Peyer's patch (tissue), 4 donors: ENCODE measurements around the gene ARHGAP24.

Experiments
- CTCF ChIP-seq, 6 experiments: fragments of 450-650 bp in 4 of 6; fragments of 200-600 bp in 2 of 6; sonication (generic) in 1 of 6; IDR thresholded peaks; one replicate each; pipeline ENCODE4 v1.5.1; 2017 to 2019; ENCODE audit warnings: antibody characterized with exemption in 6 of 6, mild to moderate bottlenecking in 3 of 6, moderate library complexity in 1 of 6
- POLR2A ChIP-seq, 2 donors: fragments of 450-650 bp; IDR thresholded peaks; one replicate each; pipeline ENCODE4 v1.5.1; 2017; ENCODE audit warnings: antibody characterized with exemption in 2 of 2, mild to moderate bottlenecking in 2 of 2, moderate library complexity in 2 of 2

DNA sequence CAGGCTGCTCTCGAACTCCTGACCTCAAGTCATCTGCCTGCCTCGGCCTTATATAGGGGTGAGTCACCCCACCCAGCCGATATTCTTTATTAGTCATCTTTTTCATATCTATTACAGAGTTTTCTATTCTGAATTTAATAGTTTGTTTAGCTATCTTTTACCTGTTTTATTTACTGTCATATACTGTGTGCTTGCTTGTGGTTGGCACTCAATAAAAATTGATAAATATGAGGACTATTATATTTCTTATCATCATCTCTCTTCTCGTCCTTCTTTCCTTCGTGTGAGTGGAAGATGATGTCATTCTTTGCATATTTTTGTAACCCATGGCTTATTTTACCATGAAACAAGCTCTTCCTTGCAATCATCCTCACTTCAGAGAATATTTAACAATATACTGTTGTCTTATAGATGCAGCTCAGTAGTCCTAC, 265.5 kb downstream of the ARHGAP24 start:
- TF ChIP-seq POLR2A (IDR thresholded peaks at IDR 0.05) (no peak), CTCF (IDR thresholded peaks at IDR 0.05) (no peak)
